Glutamatergic neuron (in vitro differentiated cells): ENCODE results near the gene CHD3. TPM values are rescaled to one million over a fixed set of nuclear protein-coding genes. Genes with fewer than 3 reads are reported as not detected.

Experiments used
- DNase-seq: peaks from one replicate; pipeline ENCODE4 v3.0.0; 2022
- H3K27ac Mint-ChIP-seq: one replicate; pipeline ENCODE4 v1.8.0; 2020; ENCODE audit warnings: mild to moderate bottlenecking, mixed read lengths, inconsistent platforms; ENCODE audit not compliant: unreplicated experiment
- H3K27me3 Mint-ChIP-seq: one replicate; pipeline ENCODE4 v1.8.0; 2020; ENCODE audit warnings: mild to moderate bottlenecking, moderate library complexity, mixed read lengths, inconsistent platforms; ENCODE audit not compliant: unreplicated experiment
- H3K36me3 Mint-ChIP-seq: one replicate; pipeline ENCODE4 v1.8.0; 2020; ENCODE audit warnings: mild to moderate bottlenecking, mixed read lengths, inconsistent platforms; ENCODE audit not compliant: unreplicated experiment
- H3K4me1 Mint-ChIP-seq: one replicate; pipeline ENCODE4 v1.8.0; 2020; ENCODE audit warnings: mild to moderate bottlenecking, low read depth, mixed read lengths, inconsistent platforms; ENCODE audit not compliant: unreplicated experiment
- H3K4me3 Mint-ChIP-seq: one replicate; pipeline ENCODE4 v1.8.0; 2020; ENCODE audit warnings: mild to moderate bottlenecking, mixed read lengths, inconsistent platforms; ENCODE audit not compliant: unreplicated experiment
- H3K9me3 Mint-ChIP-seq: one replicate; pipeline ENCODE4 v1.8.0; 2020; ENCODE audit warnings: mild to moderate bottlenecking, moderate library complexity, mixed read lengths, inconsistent platforms; ENCODE audit not compliant: unreplicated experiment
- total RNA-seq: library from RNA; stranded (reverse); fragmentation: NEBNext Ultra II Directional; extraction: Animal tissue kit (Norgen Biotek cat#: 25700); gene quantifications from one replicate; pipeline ENCODE4 v1.2.1, GENCODE V29; 2021; ENCODE audit not compliant: unreplicated experiment
- TF ChIP-seq, protein P1 (sequence below): fragments of 200-600 bp; sonication (generic); IDR thresholded peaks from one replicate; pipeline ENCODE4 v1.5.0; 2021; ENCODE audit not compliant: partially characterized antibody, unreplicated experiment

The CHD3 gene
- total RNA-seq, 1 donor from 2014 or later, result 129 TPM

DNA sequence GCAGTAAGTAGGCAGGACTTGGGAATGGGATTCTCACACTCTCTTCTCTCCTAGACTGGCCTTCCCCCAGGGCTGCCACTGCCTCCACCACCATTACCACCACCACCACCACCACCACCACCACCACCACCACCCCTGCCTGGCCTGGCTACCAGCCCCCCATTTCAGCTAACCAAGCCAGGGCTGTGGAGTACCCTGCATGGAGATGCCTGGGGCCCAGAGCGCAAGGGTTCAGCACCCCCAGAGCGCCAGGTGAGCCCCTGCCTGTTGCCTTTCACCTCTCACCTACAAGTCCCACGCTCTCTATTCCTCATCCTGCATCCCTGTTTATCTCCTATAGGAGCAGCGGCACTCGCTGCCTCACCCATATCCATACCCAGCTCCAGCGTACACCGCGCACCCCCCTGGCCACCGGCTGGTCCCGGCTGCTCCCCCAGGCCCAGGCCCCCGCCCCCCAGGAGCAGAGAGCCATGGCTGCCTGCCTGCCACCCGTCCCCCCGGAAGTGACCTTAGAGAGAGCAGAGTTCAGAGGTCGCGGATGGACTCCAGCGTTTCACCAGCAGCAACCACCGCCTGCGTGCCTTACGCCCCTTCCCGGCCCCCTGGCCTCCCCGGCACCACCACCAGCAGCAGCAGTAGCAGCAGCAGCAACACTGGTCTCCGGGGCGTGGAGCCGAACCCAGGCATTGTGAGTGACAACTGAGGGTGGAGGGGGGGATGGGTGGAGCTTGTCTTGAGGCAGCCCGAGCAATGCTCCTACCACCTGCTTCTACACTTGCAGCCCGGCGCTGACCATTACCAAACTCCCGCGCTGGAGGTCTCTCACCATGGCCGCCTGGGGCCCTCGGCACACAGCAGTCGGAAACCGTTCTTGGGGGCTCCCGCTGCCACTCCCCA is 41.6 kb upstream of the CHD3 start:
- peaks cover 20% of the 10 kb centered on the region for H3K9me3 Mint-ChIP-seq
- TF ChIP-seq, protein P1, sequence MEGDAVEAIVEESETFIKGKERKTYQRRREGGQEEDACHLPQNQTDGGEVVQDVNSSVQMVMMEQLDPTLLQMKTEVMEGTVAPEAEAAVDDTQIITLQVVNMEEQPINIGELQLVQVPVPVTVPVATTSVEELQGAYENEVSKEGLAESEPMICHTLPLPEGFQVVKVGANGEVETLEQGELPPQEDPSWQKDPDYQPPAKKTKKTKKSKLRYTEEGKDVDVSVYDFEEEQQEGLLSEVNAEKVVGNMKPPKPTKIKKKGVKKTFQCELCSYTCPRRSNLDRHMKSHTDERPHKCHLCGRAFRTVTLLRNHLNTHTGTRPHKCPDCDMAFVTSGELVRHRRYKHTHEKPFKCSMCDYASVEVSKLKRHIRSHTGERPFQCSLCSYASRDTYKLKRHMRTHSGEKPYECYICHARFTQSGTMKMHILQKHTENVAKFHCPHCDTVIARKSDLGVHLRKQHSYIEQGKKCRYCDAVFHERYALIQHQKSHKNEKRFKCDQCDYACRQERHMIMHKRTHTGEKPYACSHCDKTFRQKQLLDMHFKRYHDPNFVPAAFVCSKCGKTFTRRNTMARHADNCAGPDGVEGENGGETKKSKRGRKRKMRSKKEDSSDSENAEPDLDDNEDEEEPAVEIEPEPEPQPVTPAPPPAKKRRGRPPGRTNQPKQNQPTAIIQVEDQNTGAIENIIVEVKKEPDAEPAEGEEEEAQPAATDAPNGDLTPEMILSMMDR, result no peak
- H3K27ac Mint-ChIP-seq, result no peak overlapping the region
- no peak for DNase-seq
- peaks cover 13% of the 10 kb centered on the region for H3K4me1 Mint-ChIP-seq
- H3K4me3 Mint-ChIP-seq, result no peak overlapping the region
- peaks cover 30% of the 10 kb centered on the region for H3K27me3 Mint-ChIP-seq
- H3K36me3 Mint-ChIP-seq, result no peaks in the 10 kb centered on the region

DNA sequence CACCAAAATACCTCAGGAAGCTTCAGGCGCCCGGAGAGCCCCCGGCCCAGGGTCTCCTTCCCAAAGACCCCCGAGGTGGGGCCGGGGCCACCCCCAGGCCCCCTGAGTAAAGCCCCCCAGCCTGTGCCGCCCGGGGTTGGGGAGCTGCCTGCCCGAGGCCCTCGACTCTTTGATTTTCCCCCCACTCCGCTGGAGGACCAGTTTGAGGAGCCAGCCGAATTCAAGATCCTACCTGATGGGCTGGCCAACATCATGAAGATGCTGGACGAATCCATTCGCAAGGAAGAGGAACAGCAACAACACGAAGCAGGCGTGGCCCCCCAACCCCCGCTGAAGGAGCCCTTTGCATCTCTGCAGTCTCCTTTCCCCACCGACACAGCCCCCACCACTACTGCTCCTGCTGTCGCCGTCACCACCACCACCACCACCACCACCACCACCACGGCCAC is 40.4 kb upstream of the CHD3 start:
- Mint-ChIP-seq H3K4me3 (no peak overlapping the region), H3K36me3 (no peaks in the 10 kb centered on the region), H3K4me1 (peaks cover 13% of the 10 kb centered on the region), H3K9me3 (peaks cover 21% of the 10 kb centered on the region), H3K27me3 (peaks cover 28% of the 10 kb centered on the region), H3K27ac (no peak overlapping the region)
- no peak for DNase-seq
- TF ChIP-seq, protein P1, result no peak

DNA sequence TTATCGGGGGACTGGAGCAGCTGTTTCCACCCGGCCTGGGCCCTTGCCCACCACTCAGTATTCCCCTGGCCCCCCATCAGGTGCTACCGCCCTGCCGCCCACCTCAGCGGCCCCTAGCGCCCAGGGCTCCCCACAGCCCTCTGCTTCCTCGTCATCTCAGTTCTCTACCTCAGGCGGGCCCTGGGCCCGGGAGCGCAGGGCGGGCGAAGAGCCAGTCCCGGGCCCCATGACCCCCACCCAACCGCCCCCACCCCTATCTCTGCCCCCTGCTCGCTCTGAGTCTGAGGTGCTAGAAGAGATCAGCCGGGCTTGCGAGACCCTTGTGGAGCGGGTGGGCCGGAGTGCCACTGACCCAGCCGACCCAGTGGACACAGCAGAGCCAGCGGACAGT is 39.9 kb upstream of the CHD3 start:
- Mint-ChIP-seq H3K36me3 (no peaks in the 10 kb centered on the region), H3K4me3 (no peak overlapping the region), H3K27ac (no peak overlapping the region), H3K4me1 (peaks cover 11% of the 10 kb centered on the region), H3K27me3 (peaks cover 26% of the 10 kb centered on the region), H3K9me3 (peaks cover 17% of the 10 kb centered on the region)
- DNase-seq, result no peak
- TF ChIP-seq, protein P1, result no peak

DNA sequence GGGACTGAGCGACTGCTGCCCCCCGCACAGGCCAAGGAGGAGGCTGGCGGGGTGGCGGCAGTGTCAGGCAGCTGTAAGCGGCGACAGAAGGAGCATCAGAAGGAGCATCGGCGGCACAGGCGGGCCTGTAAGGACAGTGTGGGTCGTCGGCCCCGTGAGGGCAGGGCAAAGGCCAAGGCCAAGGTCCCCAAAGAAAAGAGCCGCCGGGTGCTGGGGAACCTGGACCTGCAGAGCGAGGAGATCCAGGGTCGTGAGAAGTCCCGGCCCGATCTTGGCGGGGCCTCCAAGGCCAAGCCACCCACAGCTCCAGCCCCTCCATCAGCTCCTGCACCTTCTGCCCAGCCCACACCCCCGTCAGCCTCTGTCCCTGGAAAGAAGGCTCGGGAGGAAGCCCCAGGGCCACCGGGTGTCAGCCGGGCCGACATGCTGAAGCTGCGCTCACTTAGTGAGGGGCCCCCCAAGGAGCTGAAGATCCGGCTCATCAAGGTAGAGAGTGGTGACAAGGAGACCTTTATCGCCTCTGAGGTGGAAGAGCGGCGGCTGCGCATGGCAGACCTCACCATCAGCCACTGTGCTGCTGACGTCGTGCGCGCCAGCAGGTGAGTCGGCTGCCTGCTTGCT is 39.3 kb upstream of the CHD3 start:
- no peak for DNase-seq
- TF ChIP-seq, protein P1, result no peak
- no peaks in the 10 kb centered on the region for H3K36me3 Mint-ChIP-seq
- H3K4me3 Mint-ChIP-seq, result no peak overlapping the region
- peaks cover 26% of the 10 kb centered on the region for H3K27me3 Mint-ChIP-seq
- H3K27ac Mint-ChIP-seq, result no peak overlapping the region
- peaks cover 13% of the 10 kb centered on the region for H3K4me1 Mint-ChIP-seq
- peaks cover 16% of the 10 kb centered on the region for H3K9me3 Mint-ChIP-seq
